Measurements from ENCODE around the gene B3GAT1. TPM values are rescaled to one million over a fixed set of nuclear protein-coding genes. Genes with fewer than 3 reads are reported as not detected.

The B3GAT1 gene
- total RNA-seq, 1 experiment from 2014 or later: 0.23 TPM

- DNase-seq (ENCODE audit: low spot score): no peak
Measured at GRCh38 chr11:134441706-134442105, 29.7 kb upstream of the B3GAT1 start.

GRCh38 chr11:134441281-134441680, 29.2 kb upstream of the B3GAT1 start:
- DNase-seq (ENCODE audit: low spot score): no peak

GRCh38 chr11:134440851-134441250, 28.8 kb upstream of the B3GAT1 start:
- no peak for DNase-seq (ENCODE audit: low spot score)

- peak; percentile 55 for DNase-seq (ENCODE audit: low spot score)
Measured at GRCh38 chr11:134438542-134439537, 26.8 kb upstream of the B3GAT1 start.

GRCh38 chr11:134437821-134438220, 25.8 kb upstream of the B3GAT1 start:
- no peak for DNase-seq (ENCODE audit: low spot score)

- no peak for DNase-seq (ENCODE audit: low spot score)
Measured at GRCh38 chr11:134436781-134437180, 24.7 kb upstream of the B3GAT1 start.

GRCh38 chr11:134433806-134434205, 21.8 kb upstream of the B3GAT1 start:
- no peak for DNase-seq (ENCODE audit: low spot score)

GRCh38 chr11:134433251-134433650, 21.2 kb upstream of the B3GAT1 start:
- DNase-seq (ENCODE audit: low spot score): no peak

- DNase-seq (ENCODE audit: low spot score): no peak
Measured at GRCh38 chr11:134432776-134433175, 20.7 kb upstream of the B3GAT1 start.

- no peak for DNase-seq (ENCODE audit: low spot score)
Measured at GRCh38 chr11:134429106-134429505, 17.1 kb upstream of the B3GAT1 start.

- DNase-seq (ENCODE audit: low spot score): no peak
Measured at GRCh38 chr11:134425816-134426536, 13.9 kb upstream of the B3GAT1 start.

- no peak for DNase-seq (ENCODE audit: low spot score)
Measured at GRCh38 chr11:134425413-134425812, 13.4 kb upstream of the B3GAT1 start.

- no peak for DNase-seq (ENCODE audit: low spot score)
Measured at GRCh38 chr11:134423106-134423505, 11.1 kb upstream of the B3GAT1 start.

- DNase-seq (ENCODE audit: low spot score): peak; percentile 58
Measured at GRCh38 chr11:134417871-134418840, 6.1 kb upstream of the B3GAT1 start.

GRCh38 chr11:134416726-134417125, 4.7 kb upstream of the B3GAT1 start:
- no peak for DNase-seq (ENCODE audit: low spot score)

- DNase-seq (ENCODE audit: low spot score): no peak
Measured at GRCh38 chr11:134414766-134415765, 3.0 kb upstream of the B3GAT1 start.

GRCh38 chr11:134413826-134414731, 2.0 kb upstream of the B3GAT1 start:
- no peak for DNase-seq (ENCODE audit: low spot score)

GRCh38 chr11:134413043-134413825, 1.2 kb upstream of the B3GAT1 start:
- no peak for DNase-seq (ENCODE audit: low spot score)

Measured in HT-29 (cell line).